ENCODE results near the gene ZSWIM4.
"Not testable (repeated sequence)": the region's sequence is repeated elsewhere in the genome, so short reads cannot be mapped to it uniquely, and the experiment has no call there.

ZSWIM4 gene

GRCh38 chr19:13850910-13851733 is 55.9 kb downstream of the ZSWIM4 start:
- DNase-seq (ENCODE audit: low spot score): peak; percentile 90

- DNase-seq (ENCODE audit: low spot score): not testable (repeated sequence)
Observed at GRCh38 chr19:13851734-13852114, 56.5 kb downstream of the ZSWIM4 start.

GRCh38 chr19:13852171-13852707 is 57.0 kb downstream of the ZSWIM4 start:
- not testable (repeated sequence) for DNase-seq (ENCODE audit: low spot score)

- no peak for DNase-seq (ENCODE audit: low spot score)
Observed at GRCh38 chr19:13856497-13856896, 61.3 kb downstream of the ZSWIM4 start.

- no peak for DNase-seq (ENCODE audit: low spot score)
Observed at GRCh38 chr19:13859361-13859880, 64.2 kb downstream of the ZSWIM4 start.

GRCh38 chr19:13860679-13861391 is 65.6 kb downstream of the ZSWIM4 start:
- DNase-seq (ENCODE audit: low spot score): no peak

GRCh38 chr19:13861392-13861713 is 66.1 kb downstream of the ZSWIM4 start:
- peak; percentile 56 for DNase-seq (ENCODE audit: low spot score)

GRCh38 chr19:13861714-13862531 is 66.7 kb downstream of the ZSWIM4 start:
- DNase-seq (ENCODE audit: low spot score): peak; percentile 92

- no peak for DNase-seq (ENCODE audit: low spot score)
Observed at GRCh38 chr19:13864046-13864666, 68.9 kb downstream of the ZSWIM4 start.

GRCh38 chr19:13864667-13865570 is 69.7 kb downstream of the ZSWIM4 start:
- DNase-seq (ENCODE audit: low spot score): no peak

- no peak for DNase-seq (ENCODE audit: low spot score)
Observed at GRCh38 chr19:13865571-13866462, 70.6 kb downstream of the ZSWIM4 start.

GRCh38 chr19:13866463-13867046 is 71.3 kb downstream of the ZSWIM4 start:
- no peak for DNase-seq (ENCODE audit: low spot score)

GRCh38 chr19:13868663-13869062 is 73.4 kb downstream of the ZSWIM4 start:
- DNase-seq (ENCODE audit: low spot score): no peak

- no peak for DNase-seq (ENCODE audit: low spot score)
Observed at GRCh38 chr19:13869281-13869680, 74.0 kb downstream of the ZSWIM4 start.

- no peak for DNase-seq (ENCODE audit: low spot score)
Observed at GRCh38 chr19:13870873-13871272, 75.6 kb downstream of the ZSWIM4 start.

- DNase-seq (ENCODE audit: low spot score): no peak
Observed at GRCh38 chr19:13872339-13872694, 77.1 kb downstream of the ZSWIM4 start.

GRCh38 chr19:13872695-13873389 is 77.6 kb downstream of the ZSWIM4 start:
- no peak for DNase-seq (ENCODE audit: low spot score)

- DNase-seq (ENCODE audit: low spot score): no peak
Observed at GRCh38 chr19:13873834-13874515, 78.7 kb downstream of the ZSWIM4 start.
